Activated T-cell treated with anti-CD3 and anti-CD28 coated beads, Interleukin-2, amount 50 U/mL, for 1 hour (primary cell): ENCODE results near the gene CXorf65.

Experiments
- DNase-seq: peaks from one replicate; pipeline ENCODE4 v3.0.0-alpha.2; 2020

Gene CXorf65

GRCh38 chrX:71106427-71106826 is at the start of gene CXorf65:
Gene CXorf65, minus strand, starts transcription at chrX:71106740. Its CDS starts 184 bp downstream, at chrX:71106556.
- DNase-seq: no peak

DNA sequence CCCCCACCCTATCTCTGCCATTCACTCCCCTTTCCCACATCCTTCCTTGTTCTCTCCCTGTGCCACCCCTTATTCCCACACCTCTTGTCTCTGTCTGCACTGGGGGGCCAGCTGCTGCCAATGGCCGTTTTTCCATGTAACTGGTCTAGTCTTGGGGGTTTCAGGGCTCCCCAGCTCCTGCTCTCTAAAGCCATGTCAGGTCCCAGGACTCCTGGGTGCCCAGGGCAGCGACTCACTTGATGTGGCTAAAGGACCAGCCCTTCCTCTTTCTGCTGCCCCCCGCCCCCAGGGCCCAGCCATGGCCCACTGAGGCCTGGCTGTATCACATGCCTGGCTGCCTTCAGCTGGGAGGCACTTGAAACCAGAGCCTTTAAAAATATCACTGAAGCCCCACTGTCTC is 48.1 kb upstream of the CXorf65 start:
- no peak for DNase-seq

DNA sequence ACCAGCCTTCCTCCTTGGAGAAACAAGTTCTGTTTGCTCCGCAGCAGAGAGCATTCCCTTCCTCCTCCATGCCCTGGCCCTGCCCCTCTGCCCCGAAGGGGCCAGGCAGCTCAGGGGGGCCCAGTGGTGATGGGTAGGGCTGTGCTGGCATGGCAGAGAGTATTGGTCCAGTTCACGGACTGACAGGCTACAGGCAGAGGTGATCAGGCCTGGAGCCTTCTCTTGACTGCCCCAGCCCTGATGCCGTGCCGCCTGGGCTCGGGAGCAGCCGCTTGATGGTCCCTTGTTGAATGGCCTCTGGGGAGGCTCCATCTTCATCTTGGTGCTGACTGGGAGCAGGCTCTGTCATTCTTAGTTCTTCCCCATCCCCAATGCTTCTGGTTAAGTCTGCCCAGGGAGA is 47.7 kb upstream of the CXorf65 start:
- no peak for DNase-seq

- DNase-seq: no peak
These were observed 44.8 kb upstream of the CXorf65 start for GRCh38 chrX:71151366-71151765.

- no peak for DNase-seq
These were observed 41.7 kb upstream of the CXorf65 start for GRCh38 chrX:71148278-71148663.

DNA sequence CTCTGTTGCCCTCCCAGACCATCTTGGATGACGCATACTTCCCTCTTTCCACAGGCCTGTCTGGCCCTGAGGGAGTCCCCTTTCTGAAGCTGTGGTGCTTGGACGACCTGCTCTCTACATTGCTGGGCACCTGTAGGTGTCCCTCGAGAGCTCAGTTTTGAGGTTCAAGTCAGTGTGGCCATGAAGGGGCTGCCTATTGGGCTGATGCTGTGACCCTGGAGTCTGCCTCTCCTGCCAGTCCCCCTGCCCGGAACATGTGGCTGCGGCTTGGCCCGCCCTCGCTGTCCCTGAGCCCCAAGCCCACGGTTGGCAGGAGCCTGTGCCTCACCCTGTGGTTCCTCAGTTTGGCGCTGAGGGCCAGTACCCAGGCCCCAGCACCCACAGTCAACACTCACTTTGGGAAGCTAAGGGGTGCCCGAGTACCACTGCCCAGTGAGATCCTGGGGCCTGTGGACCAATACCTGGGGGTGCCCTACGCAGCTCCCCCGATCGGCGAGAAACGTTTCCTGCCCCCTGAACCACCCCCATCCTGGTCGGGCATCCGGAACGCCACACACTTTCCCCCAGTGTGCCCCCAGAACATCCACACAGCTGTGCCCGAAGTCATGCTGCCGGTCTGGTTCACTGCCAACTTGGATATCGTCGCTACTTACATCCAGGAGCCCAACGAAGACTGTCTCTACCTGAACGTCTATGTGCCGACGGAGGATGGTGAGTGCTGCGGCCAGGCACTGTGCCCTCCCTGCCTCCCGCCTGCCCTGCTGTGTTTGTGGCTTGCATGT is 41.1 kb upstream of the CXorf65 start:
- no peak for DNase-seq

GRCh38 chrX:71144651-71145050 is 38.1 kb upstream of the CXorf65 start, which contains the start of gene NLGN3:
Gene NLGN3, plus strand, starts transcription at chrX:71144841. Its CDS starts 2,909 bp downstream, at chrX:71147750.
- no peak for DNase-seq

DNA sequence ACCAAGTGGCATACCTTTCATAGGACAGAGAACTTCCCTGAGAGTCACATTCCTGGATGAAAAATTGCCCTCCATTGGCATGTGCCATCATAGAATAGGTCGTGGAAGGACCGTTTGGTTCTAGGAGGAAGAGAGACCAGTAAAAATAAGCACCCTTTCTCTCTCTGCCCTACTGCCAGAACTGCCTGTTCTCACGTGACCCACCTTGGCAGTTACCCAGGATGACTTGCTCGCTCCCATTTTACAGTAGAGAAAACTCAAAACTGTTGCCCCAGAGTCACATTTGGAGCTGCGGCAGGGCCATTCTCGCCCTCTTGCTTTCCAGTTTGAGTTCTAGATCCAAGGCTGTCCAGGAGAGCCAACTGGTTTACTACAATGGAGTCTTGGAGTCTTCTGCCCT is 37.0 kb upstream of the CXorf65 start:
- DNase-seq: no peak

- no peak for DNase-seq
These were observed 33.9 kb upstream of the CXorf65 start for GRCh38 chrX:71140440-71140839.

DNA sequence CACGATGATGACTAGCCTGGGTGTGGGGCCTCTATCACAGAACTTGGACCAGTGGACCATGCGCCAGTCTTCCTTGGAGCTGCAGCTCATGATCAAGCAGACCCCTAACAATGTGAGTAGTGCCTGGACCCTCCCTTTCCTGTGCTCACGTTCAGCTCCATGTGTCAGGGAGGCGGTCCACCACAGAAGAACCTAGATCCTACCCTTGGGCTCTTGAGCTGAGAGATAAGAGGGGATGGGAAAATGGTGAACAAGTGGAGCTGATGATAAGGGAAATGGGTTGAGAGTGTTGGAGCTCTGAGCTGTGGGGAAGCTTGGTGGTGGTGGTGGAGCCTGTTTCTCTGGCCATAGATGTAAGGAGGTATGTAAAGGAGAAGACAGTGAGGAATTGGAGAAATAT is 25.0 kb upstream of the CXorf65 start:
- no peak for DNase-seq

DNA sequence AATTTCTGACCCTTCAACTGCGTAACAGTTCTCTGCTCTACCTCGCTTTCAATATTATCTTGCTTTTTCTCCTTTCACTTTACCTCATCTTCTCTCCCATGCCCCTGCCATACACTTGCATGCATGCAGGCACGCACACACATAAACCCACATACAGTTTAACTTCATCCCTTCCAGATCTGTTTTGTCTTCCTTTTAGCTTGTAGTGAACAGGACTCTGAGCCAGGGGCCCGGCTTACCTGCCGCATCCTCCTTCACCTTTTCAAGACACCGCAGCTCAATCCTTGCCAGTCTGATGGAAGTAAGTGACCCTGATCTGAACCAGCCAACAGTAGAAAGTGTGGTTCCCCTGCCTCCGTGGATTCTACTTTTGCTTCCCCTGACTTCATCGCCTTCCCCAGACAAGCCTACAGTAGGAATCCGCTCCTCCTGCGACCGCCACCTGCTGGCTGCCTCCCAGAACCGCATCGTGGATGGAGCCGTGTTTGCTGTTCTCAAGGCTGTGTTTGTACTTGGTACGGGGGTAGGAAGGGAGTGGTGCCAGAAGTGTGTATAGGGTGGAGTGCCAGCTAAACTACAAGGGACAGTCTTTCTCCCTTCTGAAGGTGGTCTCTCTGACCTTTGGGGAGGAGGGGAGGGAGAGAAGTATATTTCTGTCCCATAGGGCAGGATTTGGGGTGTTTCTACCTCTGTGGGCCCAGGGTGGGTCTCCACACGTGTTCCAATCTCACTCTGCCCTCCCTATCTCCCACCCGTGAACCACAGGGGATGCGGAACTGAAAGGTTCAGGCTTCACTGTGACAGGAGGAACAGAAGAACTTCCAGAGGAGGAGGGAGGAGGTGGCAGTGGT is 22.6 kb upstream of the CXorf65 start:
- DNase-seq: peak; percentile 84

- no peak for DNase-seq
These were observed 21.8 kb upstream of the CXorf65 start for GRCh38 chrX:71128166-71128833.

DNA sequence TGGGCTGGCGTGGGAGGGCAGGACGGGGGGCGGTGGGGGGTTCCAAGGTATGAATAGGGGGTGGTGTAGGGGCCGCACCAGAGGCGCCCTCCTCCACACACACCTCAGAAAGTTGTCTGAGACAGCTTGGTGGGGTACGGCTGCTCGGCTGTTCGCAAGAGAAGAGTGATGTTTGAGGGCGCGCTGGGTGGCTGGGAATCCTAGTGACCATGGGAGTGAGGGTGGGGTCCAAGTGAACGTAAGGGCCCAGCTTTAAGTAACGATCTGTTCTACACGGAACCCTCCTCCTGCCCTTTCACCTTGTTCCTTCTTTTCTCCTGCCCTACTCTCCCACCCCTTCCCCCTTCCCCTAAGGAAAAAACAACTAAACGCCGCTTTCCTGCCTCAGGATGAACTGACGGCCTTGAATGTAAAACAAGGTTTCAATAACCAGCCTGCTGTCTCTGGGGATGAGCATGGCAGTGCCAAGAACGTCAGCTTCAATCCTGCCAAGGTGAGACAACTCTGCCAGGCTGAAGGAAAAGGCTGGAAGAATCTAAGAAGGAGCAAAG is 12.5 kb upstream of the CXorf65 start:
- no peak for DNase-seq

- peak; percentile 85 for DNase-seq
These were observed 11.8 kb upstream of the CXorf65 start, which contains the start of gene MED12 for GRCh38 chrX:71118032-71118984. Gene MED12, plus strand, starts transcription at chrX:71118596. Its CDS starts 159 bp downstream, at chrX:71118755.

GRCh38 chrX:71117358-71117757 is 10.8 kb upstream of the CXorf65 start:
- DNase-seq: no peak

DNA sequence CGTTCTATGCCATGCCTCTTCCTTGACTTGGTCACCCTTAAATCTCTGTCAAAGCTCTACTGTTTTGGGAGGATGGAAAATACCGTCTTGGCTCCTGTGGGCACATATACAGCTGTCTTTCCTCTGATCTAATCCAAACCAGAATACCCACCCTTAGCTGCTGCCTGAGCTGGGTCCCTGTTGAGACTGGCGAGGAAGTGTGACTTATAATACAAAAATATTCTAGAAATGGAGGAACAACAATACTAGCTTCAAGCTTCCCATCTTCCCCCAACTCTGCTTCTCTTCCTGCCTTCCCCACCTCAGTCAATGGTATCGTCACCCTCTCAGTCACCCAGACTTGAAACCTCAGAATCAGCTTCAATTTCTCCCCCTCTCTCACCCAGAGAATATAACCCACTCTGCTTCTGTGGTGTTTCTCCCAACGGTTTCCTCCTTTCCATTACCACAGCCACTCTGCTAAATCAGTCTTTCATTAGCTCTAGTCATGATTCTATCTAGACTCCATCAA is 5.4 kb upstream of the CXorf65 start:
- peak; percentile 51 for DNase-seq

- DNase-seq: peak; percentile 67
These were observed 4.8 kb upstream of the CXorf65 start, which contains the start of gene IL2RG for GRCh38 chrX:71111141-71111843. Gene IL2RG, minus strand, starts transcription at chrX:71111577. Its CDS starts 38 bp downstream, at chrX:71111539.

- no peak for DNase-seq
These were observed 2.5 kb upstream of the CXorf65 start for GRCh38 chrX:71109051-71109450.

GRCh38 chrX:71107762-71108360 is 1.3 kb upstream of the CXorf65 start:
- no peak for DNase-seq

DNA sequence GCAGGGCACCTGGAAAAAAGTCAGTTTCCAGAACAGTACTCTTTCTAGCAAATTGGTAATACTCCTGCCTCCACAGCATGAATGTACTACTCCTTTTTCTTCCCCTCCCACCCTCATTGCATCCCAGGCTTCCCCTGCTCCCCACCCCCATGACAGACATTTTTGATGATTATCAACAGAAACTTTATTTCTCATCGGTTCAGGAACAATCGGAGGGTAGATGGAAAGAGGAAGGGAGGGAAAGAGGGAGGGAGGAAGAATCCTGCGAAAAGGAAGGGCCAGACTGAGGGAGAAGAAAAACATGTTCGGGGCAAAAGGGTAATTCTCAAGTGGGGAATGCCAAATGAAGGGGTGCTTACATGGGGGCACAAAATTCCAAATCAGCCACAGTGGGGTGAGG is 705 bp upstream of the CXorf65 start:
- DNase-seq: no peak
